ENCODE results near the gene MEGF6. TPM values are rescaled to one million over a fixed set of nuclear protein-coding genes. Genes with fewer than 3 reads are reported as not detected.

MEGF6 gene
- total RNA-seq, 1 experiment from 2014 or later, result 32.4 TPM

DNA sequence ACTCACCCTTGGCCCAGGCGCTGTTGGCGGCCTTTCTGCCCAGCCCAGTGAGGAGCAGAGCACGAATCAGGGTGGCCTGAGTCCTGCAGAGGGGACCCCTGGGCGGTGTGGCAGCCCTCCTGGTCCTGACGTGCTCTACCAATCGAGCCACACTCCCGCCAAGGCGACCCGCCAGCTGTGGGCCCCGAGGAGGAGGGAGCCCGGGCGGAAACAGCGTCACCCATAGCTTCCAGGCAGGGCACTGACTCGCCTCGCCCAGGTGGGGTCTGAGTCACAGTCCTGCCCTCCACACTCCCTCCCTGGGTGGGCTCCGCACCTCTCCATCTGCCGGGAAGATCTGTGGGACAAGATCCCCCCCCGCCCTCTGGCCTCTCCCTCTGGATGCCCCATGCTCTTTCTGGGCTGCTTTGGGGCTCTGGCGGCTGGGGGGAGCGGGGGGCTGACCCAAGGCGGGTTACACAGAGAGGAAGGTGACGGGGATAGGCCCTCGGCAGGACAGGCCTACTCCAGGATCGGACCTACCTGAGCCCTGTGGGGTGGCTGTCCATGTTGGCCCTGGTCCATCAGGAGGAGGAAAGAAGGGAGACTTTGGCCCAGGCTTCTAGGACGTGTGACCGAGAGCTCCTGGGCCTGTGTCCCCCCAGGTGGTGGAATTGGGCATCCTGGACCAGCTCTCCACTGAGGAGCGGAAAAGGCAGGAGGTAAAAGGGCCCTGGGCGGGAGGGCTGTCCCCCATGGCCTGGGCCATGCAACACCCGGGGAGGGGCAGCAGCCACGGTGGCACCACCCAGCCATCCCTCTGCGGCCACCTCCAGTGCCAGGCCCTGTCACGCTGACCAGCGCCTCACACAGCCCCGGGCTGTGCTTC is 142.8 kb downstream of the MEGF6 start:
- H3K36me3 Mint-ChIP-seq (ENCODE audit: insufficient read depth, unreplicated experiment), result peaks cover 21% of the 10 kb centered on the region
- no peaks in the 10 kb centered on the region for H3K9me3 Mint-ChIP-seq (ENCODE audit: low read depth, unreplicated experiment)
- TF ChIP-seq, protein P1, sequence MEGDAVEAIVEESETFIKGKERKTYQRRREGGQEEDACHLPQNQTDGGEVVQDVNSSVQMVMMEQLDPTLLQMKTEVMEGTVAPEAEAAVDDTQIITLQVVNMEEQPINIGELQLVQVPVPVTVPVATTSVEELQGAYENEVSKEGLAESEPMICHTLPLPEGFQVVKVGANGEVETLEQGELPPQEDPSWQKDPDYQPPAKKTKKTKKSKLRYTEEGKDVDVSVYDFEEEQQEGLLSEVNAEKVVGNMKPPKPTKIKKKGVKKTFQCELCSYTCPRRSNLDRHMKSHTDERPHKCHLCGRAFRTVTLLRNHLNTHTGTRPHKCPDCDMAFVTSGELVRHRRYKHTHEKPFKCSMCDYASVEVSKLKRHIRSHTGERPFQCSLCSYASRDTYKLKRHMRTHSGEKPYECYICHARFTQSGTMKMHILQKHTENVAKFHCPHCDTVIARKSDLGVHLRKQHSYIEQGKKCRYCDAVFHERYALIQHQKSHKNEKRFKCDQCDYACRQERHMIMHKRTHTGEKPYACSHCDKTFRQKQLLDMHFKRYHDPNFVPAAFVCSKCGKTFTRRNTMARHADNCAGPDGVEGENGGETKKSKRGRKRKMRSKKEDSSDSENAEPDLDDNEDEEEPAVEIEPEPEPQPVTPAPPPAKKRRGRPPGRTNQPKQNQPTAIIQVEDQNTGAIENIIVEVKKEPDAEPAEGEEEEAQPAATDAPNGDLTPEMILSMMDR (IDR thresholded peaks at IDR 0.05; ENCODE audit: unreplicated experiment), result no peak
- CTCF ChIA-PET, result no interaction called here
- H3K4me3 Mint-ChIP-seq (ENCODE audit: low read depth, unreplicated experiment), result no peak overlapping the region
- intact Hi-C loops (cut with micrococcal nuclease; ENCODE audit: unreplicated experiment), result no loop called here
- no TSS peak for BruUV-seq (replicated peaks)
- no peaks in the 10 kb centered on the region for H3K4me1 Mint-ChIP-seq (ENCODE audit: low read depth, unreplicated experiment)
- no peaks in the 10 kb centered on the region for H3K27me3 Mint-ChIP-seq (ENCODE audit: unreplicated experiment)
- H3K27ac Mint-ChIP-seq (ENCODE audit: unreplicated experiment), result no peak overlapping the region
- no peak for DNase-seq

DNA sequence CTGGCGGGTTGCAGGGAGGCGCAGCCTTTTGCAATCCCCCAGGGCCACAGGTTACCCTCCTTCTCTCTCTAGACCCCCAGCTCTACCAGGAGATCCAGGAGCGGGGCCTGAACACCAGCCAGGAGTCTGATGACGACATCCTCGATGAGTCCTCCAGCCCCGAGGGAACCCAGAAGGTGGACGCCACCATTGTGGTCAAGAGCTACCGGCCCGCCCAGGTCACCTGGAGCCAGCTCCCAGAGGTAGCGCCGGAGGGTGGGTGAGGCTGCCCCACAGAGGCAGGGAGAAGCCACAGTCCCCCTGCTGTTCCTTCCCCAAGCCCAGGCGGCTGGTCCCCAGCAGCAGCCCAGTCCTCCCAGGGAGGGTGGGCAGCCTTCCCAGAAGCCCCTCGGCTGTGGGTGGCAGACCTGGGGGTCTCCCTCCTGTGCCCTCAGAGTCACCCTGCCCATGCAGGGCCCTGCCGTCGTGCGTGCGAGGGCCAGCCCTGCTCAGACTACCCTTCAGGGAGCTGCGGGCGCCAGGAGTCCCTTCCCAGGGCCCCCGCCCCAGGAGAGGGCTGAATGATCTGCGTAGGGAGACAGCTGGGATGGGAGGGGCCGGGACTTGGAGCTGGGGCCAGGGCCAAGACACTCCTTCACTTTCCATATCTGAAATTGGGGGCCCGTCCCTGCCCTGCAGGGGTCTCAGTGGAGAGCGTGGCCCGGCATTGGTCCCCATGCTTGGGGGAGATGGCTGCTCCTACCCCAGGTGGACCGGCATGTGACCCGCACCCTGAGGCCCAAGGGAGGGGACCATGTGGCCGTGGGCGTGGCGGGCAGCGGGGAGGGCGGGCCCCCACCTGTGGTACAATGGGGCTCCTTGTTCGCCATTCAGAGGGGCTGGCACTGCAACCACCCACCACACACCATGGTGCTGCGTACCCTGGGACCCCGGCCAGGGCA is 143.9 kb downstream of the MEGF6 start:
- no peaks in the 10 kb centered on the region for H3K27me3 Mint-ChIP-seq (ENCODE audit: unreplicated experiment)
- no peaks in the 10 kb centered on the region for H3K9me3 Mint-ChIP-seq (ENCODE audit: low read depth, unreplicated experiment)
- intact Hi-C loops (cut with micrococcal nuclease; ENCODE audit: unreplicated experiment), result no loop called here
- no peaks in the 10 kb centered on the region for H3K4me1 Mint-ChIP-seq (ENCODE audit: low read depth, unreplicated experiment)
- no peak overlapping the region for H3K27ac Mint-ChIP-seq (ENCODE audit: unreplicated experiment)
- TF ChIP-seq, protein P1 (IDR thresholded peaks at IDR 0.05; ENCODE audit: unreplicated experiment), result no peak
- DNase-seq, result no peak
- CTCF ChIA-PET, result no interaction called here
- no peak overlapping the region for H3K4me3 Mint-ChIP-seq (ENCODE audit: low read depth, unreplicated experiment)
- peaks cover 15% of the 10 kb centered on the region for H3K36me3 Mint-ChIP-seq (ENCODE audit: insufficient read depth, unreplicated experiment)
- no TSS peak for BruUV-seq (replicated peaks)

DNA sequence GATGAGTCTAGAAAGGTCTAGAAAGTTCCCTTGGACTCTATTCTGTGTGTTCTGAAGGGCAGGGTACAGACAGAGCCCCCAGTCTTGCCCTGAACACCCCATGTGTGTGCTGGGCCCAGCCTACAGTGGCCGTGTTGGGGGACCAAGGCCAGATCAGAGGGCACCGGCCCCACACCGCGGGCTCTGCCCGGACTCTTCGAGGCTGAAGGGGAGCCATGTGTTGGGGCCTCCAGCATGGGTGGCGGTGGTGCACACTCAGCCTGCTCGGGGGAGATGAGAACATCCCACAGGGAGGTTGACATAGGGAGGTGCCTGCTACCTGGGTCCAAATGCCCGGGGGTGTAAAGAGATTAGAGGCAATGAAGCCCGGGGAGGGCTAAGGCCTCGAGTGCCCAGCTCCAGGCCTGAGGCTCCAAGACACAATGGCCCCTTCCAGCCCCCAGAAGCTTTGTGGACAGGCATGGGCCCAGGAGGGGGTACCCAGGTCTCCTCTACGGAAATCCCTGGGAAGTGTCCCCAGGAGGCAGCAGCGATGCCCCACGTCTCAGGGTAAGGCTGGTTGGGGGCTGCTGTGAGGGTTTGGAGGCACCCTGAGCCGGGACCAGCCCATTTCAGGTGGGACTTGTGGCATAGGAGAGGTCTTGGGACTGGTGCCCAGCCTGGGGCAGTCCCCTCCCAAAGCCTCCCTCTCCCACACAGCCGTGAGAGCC is 144.8 kb downstream of the MEGF6 start:
- DNase-seq, result no peak
- Mint-ChIP-seq H3K9me3 (ENCODE audit: low read depth, unreplicated experiment) (no peaks in the 10 kb centered on the region), H3K27ac (ENCODE audit: unreplicated experiment) (no peak overlapping the region), H3K27me3 (ENCODE audit: unreplicated experiment) (no peaks in the 10 kb centered on the region), H3K4me3 (ENCODE audit: low read depth, unreplicated experiment) (no peak overlapping the region), H3K36me3 (ENCODE audit: insufficient read depth, unreplicated experiment) (peaks cover 15% of the 10 kb centered on the region), H3K4me1 (ENCODE audit: low read depth, unreplicated experiment) (no peaks in the 10 kb centered on the region)
- intact Hi-C loops (cut with micrococcal nuclease; ENCODE audit: unreplicated experiment), result no loop called here
- no TSS peak for BruUV-seq (replicated peaks)
- TF ChIP-seq, protein P1 (IDR thresholded peaks at IDR 0.05; ENCODE audit: unreplicated experiment), result no peak
- CTCF ChIA-PET, result interaction anchor here (0.6 kb wide), 1 partner anchor 1462 kb away, joined by 3 read pairs; no protein-coding TSS in a partner anchor

DNA sequence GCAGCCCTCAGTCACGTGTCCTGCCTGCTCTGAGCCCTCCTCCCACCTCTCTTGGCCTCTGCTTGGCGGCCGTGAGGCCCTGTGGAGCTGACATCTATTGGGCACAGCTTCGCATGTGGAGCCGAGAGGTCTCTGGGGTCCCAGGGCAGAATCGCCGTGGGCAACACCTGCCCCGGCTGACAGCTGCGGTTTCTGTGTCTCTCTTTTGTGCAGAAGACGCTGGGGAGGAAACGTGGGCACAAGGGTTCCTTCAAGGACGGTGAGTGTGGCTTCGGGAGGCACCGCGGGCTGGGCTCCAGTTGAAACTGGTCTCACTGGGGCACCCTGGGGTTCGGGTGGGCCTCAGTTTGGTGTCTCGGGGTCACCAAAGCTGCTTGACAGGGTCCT is 145.4 kb downstream of the MEGF6 start:
- no peak for DNase-seq
- intact Hi-C loops (cut with micrococcal nuclease; ENCODE audit: unreplicated experiment), result no loop called here
- TF ChIP-seq, protein P1 (IDR thresholded peaks at IDR 0.05; ENCODE audit: unreplicated experiment), result no peak
- Mint-ChIP-seq H3K4me1 (ENCODE audit: low read depth, unreplicated experiment) (peaks cover under 1% of the 10 kb centered on the region), H3K4me3 (ENCODE audit: low read depth, unreplicated experiment) (no peak overlapping the region), H3K27me3 (ENCODE audit: unreplicated experiment) (no peaks in the 10 kb centered on the region), H3K9me3 (ENCODE audit: low read depth, unreplicated experiment) (no peaks in the 10 kb centered on the region), H3K27ac (ENCODE audit: unreplicated experiment) (no peak overlapping the region), H3K36me3 (ENCODE audit: insufficient read depth, unreplicated experiment) (peaks cover 18% of the 10 kb centered on the region)
- no TSS peak for BruUV-seq (replicated peaks)
- CTCF ChIA-PET, result interaction anchor here (0.6 kb wide), 1 partner anchor 1461 kb away, joined by 3 read pairs; no protein-coding TSS in a partner anchor

Measured in Calu3 (cell line).